B cell (primary cell): Measurements from ENCODE around the gene ELANE.

ENCODE experiments used
- CTCF ChIP-seq: fragments of 200-600 bp; IDR thresholded peaks from one replicate; pipeline ENCODE4 v1.8.0; 2022; ENCODE audit warnings: antibody characterized with exemption, mild to moderate bottlenecking
- EZH2 ChIP-seq: IDR thresholded peaks from 2 replicates; pipeline ENCODE4 v1.6.1; 2012; ENCODE audit warnings: borderline replicate concordance, low read depth, mild to moderate bottlenecking, moderate library complexity, low read length; ENCODE audit not compliant: insufficient read depth, poor library complexity, severe bottlenecking

GRCh38 chr19:876089-876488 is 24.0 kb downstream of the ELANE start:
- TF ChIP-seq CTCF (no peak), EZH2 (no peak)
